Large intestine (tissue), 3 donors: ENCODE measurements around the gene PPA1. TPM values are rescaled to one million over a fixed set of nuclear protein-coding genes. Genes with fewer than 3 reads are reported as not detected.
A peak's percentile ranks its signal among the peaks of the same experiment; 100 is the strongest.
"Not testable (repeated sequence)": the region's sequence is repeated elsewhere in the genome, so short reads cannot be mapped to it uniquely, and the experiment has no call there.

Experiments used
- DNase-seq, 2 donors: peaks; one replicate each; pipeline versions ENCODE4 v3.0.0 to v3.0.0-alpha.2; 2013
- H3K27ac ChIP-seq: one replicate; pipeline ENCODE4 v1.5.1; 2013; ENCODE audit warnings: low read length
- H3K27me3 ChIP-seq: 2 replicates; pipeline ENCODE4 v1.6.1; 2013; ENCODE audit warnings: low read length; ENCODE audit not compliant: control insufficient read depth, insufficient read depth
- H3K36me3 ChIP-seq: 2 replicates; pipeline ENCODE4 v1.6.1; 2013; ENCODE audit warnings: low read length; ENCODE audit not compliant: control insufficient read depth, insufficient read depth
- H3K4me1 ChIP-seq: one replicate; pipeline ENCODE4 v1.6.1; 2013; ENCODE audit warnings: low read length; ENCODE audit not compliant: control insufficient read depth, insufficient read depth
- H3K4me3 ChIP-seq: one replicate; pipeline ENCODE4 v1.5.1; 2013; ENCODE audit warnings: low read length
- H3K9me3 ChIP-seq: one replicate; pipeline ENCODE4 v1.6.1; 2013; ENCODE audit warnings: mild to moderate bottlenecking, low read depth, low read length, moderate library complexity; ENCODE audit not compliant: control insufficient read depth
- WGBS: methylation state at CpG from one replicate; pipeline ENCODE4 v1.1.5; 2013; ENCODE audit warnings: low lambda C conversion rate; ENCODE audit not compliant: insufficient coverage; 5-methylcytosine and 5-hydroxymethylcytosine counted together
- polyA plus RNA-seq: library from polyadenylated mRNA; unstranded; fragments of 120-200 nt; gene quantifications from one replicate; pipeline ENCODE4 v1.2.1, GENCODE V29; 2013

The PPA1 gene
- polyA plus RNA-seq, 1 donor = 137 TPM

DNA sequence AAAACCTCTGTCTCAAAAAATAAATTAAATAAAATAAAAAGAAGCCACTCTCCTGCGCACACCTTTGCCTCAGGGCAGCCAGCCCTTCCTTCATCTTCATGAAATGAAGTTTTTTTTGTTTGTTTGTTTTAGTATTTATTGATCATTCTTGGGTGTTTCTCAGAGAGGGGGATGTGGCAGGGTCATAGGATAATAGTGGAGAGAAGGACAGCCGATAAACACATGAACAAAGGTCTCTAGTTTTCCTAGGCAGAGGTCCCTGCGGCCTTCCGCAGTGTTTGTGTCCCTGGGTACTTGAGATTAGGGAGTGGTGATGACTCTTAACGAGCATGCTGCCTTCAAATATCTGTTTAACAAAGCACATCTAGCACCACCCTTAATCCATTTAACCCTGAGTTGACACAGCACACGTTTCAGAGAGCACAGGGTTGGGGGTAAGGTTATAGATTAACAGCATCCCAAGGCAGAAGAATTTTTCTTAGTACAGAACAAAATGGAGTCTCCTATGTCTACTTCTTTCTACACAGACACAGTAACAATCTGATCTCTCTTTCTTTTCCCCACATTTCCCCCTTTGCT, 4.8 kb upstream of the PPA1 start:
- Histone ChIP-seq H3K4me1 (peaks cover 15% of the 10 kb centered on the region), H3K9me3 (peaks cover 22% of the 10 kb centered on the region)
- WGBS = 100% methylated on average over 1 of the region's 6 CpGs
- not testable (repeated sequence) for H3K4me3 ChIP-seq, H3K36me3 ChIP-seq, H3K27me3 ChIP-seq, DNase-seq, H3K27ac ChIP-seq

DNA sequence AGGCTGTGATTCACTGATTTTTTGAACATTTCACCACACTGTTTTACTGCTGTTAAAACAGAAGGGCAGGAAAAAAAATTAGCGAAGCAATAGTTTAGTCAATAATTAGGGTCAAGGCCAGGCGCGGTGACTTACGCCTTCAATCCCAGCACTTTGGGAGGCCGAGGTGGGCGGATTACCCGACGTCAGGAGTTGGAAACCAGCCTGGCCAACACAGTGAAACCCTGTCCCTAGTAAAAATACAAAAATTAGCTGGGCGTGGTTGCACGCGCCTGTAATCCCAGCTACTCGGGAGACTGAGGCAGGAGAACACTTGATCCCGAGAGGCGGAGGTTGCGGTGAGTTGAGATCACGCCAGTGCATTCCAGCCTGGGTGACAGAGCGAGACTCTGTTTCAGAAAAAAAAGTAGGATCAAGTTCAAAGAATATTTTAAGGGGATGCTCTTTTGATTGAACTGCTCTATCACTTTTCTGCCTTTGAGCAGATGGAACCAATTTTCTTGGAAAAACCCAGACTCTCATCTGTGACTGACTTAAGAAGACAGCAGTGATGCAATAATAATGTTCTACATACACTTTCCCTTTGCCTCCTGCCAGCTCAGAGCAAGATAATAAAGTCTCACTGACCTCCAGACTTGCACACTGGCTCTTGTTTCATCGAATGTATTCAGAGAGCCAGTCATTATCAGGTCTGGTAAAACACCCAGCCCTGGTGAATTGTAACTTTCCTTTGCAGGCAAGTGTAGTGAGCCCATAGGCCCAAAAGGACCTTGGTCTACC, 1.6 kb upstream of the PPA1 start:
- Histone ChIP-seq H3K27me3 (no peaks in the 10 kb centered on the region), H3K27ac (peak overlapping the region; percentile 48), H3K4me1 (peaks cover 15% of the 10 kb centered on the region), H3K36me3 (no peaks in the 10 kb centered on the region), H3K9me3 (peaks cover 14% of the 10 kb centered on the region), H3K4me3 (no peak overlapping the region)
- WGBS = 67% methylated on average over 1 of the region's 18 CpGs
- peak; percentile 74 to 88 for DNase-seq

DNA sequence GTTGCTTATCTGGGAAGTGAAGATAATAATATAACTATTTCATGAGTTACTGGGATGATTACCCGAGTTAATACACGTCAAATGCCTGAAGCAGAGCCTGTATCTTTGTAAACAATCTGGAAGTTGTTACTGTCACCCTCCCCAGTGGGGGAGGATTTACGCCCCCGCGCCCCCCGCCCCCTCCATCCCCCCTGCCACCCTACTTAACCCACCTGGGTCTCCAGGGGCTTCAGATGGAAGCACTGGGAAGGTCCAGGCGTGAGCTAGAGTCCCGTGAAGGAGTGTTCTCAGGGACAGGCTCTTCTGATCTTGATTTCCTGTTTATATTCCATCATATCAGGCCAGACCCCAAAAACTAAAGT, 691 bp upstream of the PPA1 start:
- DNase-seq = no peak
- Histone ChIP-seq H3K36me3 (peaks cover 4% of the 10 kb centered on the region), H3K4me3 (peak overlapping the region; percentile 56), H3K4me1 (peaks cover 18% of the 10 kb centered on the region), H3K27ac (peak overlapping the region; percentile 96), H3K9me3 (peaks cover 5% of the 10 kb centered on the region), H3K27me3 (no peaks in the 10 kb centered on the region)
- WGBS = no CpG with 5 or more reads among the region's 8 CpGs

DNA sequence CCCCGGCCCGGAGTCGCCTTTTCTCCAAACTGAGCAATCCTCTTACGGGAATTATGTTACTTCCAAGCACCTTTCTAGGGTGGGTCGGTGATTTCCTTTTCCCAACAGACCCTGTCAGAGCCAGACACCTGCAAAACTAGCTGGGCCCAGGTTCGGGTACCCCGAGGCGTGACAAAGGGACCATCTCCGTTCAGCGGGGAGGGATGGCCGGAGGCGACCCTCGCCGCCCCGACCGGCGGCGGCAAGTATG, 445 bp downstream of the PPA1 start:
- Histone ChIP-seq H3K27ac (peak overlapping the region; percentile 96), H3K9me3 (no peaks in the 10 kb centered on the region), H3K4me3 (peak overlapping the region; percentile 82), H3K36me3 (peaks cover 4% of the 10 kb centered on the region), H3K4me1 (peaks cover 26% of the 10 kb centered on the region), H3K27me3 (no peaks in the 10 kb centered on the region)
- DNase-seq = no peak
- WGBS = no CpG with 5 or more reads among the region's 18 CpGs

DNA sequence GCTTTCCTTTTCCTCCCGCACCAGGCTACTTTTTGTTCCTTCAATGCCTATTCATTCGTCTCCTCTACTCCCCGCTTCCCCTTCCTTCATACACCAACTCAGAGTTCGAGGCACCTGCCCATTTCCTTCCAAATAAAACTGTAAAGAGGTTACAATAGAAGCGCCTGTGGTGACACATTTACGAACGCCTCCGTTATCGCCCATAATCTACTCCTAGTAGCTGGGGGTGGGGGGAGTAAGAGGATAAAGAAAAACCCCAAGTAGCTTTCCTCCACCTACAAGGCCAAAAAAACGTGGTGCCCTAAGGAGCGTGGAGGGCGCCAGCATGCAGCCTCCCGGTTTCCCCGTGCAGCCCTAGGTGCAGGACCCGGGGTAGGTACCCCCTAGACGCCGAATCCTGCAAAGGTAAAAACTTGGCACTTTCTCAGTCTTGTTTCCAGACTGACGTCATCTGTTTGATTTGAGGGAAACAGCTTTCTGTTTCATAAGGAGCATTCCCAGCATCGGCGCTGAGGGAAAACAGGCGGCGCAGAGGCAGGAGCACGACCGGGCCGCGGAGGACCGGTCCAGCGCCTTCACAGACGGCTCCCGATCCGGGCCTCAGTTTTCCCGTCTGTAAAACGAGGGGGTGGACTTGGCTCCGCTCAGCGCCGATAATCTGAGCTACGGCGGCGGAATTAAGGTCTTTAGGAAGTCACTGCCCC, 922 bp downstream of the PPA1 start:
- H3K36me3 ChIP-seq = peaks cover 4% of the 10 kb centered on the region
- H3K4me1 ChIP-seq = peaks cover 31% of the 10 kb centered on the region
- WGBS = 5% methylated on average over 4 of the region's 39 CpGs

DNA sequence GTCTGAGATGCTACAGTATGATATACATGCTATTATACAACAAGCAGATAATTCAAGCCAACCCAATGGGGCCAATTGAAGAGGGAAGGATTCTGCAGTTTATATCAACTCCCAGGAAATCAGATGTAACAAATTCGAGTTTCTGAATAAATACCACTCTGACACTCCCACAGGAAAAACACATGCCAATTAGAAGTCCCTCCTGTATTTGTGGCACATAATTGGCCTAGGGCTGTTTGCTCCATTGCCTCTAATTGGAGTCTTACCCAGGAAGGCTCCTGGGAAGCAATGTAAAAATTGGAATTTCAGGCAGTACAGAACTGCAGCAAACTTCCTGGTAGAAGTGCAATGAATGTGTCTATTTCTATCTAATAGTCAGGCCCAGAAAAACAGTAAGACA, 4.7 kb downstream of the PPA1 start:
- no CpG with 5 or more reads among the region's 1 CpG for WGBS
- Histone ChIP-seq H3K36me3 (peaks cover 4% of the 10 kb centered on the region), H3K4me1 (peaks cover 20% of the 10 kb centered on the region), H3K4me3 (no peak overlapping the region), H3K27me3 (no peaks in the 10 kb centered on the region), H3K9me3 (no peaks in the 10 kb centered on the region), H3K27ac (peak overlapping the region; percentile 86)
- DNase-seq = no peak

More for the DNA sequence above, 922 bp downstream of the PPA1 start:
- Histone ChIP-seq H3K27ac (peak overlapping the region; percentile 96), H3K27me3 (no peaks in the 10 kb centered on the region), H3K4me3 (peak overlapping the region; percentile 82), H3K9me3 (no peaks in the 10 kb centered on the region)
- DNase-seq = peak; percentile 71 to 90

DNA sequence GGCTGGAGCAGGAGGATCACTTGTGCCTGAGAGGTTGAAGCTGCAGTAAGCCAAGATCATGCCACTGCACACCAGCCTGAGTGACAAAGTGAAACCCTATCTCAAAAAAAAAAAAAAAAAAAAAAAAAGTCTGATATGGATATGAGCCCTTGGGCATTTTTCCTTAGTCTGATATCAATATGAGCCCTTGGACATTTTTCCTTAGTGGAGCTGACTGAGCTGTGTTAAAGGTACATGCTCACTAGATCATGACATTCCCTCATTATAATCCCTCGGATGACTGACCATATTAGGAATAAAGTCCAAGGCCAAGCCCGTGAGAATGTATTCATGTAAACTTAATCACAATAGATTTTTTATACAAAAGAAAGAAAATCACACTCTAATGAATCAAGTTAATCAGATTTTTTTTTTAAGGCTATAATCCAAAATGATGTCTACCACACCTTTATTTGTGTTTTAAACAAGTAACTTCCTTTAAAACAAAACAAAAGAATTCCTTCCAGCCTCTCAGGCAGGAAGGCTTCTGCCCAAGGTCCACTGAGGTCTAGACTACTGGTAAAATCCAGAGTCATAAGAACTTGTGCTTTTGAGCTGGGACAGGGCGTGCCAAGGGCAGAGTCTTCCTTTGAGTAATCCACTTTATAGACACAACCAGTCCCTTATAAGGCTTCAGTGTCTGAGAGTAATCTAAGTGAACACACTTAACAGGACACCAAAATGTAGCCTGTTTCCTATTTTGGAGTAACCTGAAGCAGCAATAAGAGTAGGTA, 5.5 kb downstream of the PPA1 start:
- H3K4me1 ChIP-seq = peaks cover 20% of the 10 kb centered on the region
- no peaks in the 10 kb centered on the region for H3K9me3 ChIP-seq
- peak; percentile 91 to 95 for DNase-seq
- H3K27me3 ChIP-seq = no peaks in the 10 kb centered on the region
- H3K36me3 ChIP-seq = peaks cover 4% of the 10 kb centered on the region
- 0% methylated on average over 1 of the region's 3 CpGs for WGBS
- no peak overlapping the region for H3K4me3 ChIP-seq
- H3K27ac ChIP-seq = peak overlapping the region; percentile 86

DNA sequence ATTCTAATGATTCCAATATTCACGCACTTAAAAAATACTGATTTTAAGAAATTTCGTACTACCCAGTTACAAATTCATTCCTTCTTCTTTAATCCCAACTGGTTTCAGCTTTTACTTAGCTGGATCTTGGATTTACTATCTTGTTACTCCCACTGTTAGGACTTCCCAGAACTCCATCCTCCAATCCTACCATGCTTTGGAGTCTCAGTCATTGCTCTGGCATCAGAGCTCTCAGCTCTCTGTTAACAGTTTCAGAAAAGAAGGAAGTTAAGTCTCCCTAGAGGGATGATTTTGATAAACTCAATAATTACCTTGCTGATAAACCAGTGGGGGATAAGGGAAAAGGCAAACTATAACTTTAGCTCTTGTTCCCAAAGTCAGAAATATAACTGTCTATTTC, 9.5 kb downstream of the PPA1 start:
- H3K4me1 ChIP-seq = peaks cover 14% of the 10 kb centered on the region
- no peaks in the 10 kb centered on the region for H3K36me3 ChIP-seq
- H3K27me3 ChIP-seq = no peaks in the 10 kb centered on the region
- whole genome bisulfite sequencing = 100% methylated on average over 2 of the region's 2 CpGs
- H3K27ac ChIP-seq = no peak overlapping the region
- H3K4me3 ChIP-seq = no peak overlapping the region
- DNase-seq = no peak
- H3K9me3 ChIP-seq = no peaks in the 10 kb centered on the region

DNA sequence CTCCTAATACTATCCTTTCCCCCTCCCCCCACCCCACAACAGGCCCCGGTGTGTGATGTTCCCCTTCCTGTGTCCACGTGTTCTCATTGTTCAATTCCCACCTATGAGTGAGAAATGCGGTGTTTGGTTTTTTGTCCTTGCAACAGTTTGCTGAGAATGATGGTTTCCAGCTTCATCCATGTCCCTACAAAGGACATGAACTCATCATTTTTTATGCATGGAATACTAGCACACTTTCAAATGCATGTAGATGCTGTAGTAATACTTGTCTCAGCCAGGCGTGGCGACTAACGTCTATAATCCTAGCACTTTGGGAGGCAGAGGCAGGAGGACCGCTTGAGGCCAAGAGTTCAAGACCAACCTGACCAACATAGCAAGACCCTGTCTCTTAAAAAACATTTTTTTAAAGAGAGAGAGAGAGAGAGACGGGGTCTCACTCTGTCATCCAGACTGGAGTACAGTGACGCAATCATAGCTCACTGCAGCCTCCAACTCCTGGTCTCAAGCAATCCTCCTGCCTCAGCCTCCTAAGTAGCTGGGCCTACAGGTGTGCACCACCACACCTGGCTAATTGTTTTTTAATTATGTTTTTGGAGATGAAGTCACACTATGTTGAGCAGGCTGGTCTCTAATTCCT, 10.3 kb downstream of the PPA1 start:
- not testable (repeated sequence) for H3K27ac ChIP-seq, DNase-seq, H3K4me1 ChIP-seq, H3K9me3 ChIP-seq, H3K4me3 ChIP-seq, H3K36me3 ChIP-seq, H3K27me3 ChIP-seq
- 100% methylated on average over 1 of the region's 9 CpGs for WGBS

DNA sequence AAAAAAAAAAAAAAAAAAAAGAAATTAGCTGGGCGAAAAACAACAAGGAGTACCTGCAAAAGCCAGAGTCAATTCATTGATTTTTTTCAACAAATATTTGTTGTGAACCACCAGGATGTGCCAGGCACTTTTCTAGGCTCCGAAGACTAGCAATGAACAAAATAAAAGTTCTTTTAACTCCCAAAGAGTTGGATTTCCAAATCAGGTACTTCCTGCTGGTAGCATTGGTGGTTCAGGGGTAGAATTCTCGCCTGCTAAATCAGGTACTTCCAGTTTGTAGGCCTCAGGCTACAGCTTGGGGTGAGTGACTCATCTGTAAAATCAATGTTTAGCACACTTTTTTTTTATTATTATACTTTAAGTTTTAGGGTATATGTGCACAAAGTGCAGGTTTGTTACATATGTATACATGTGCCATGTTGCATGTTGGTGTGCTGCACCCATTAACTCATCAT, 10.9 kb downstream of the PPA1 start:
- Histone ChIP-seq H3K4me3 (no peak overlapping the region), H3K36me3 (no peaks in the 10 kb centered on the region), H3K27me3 (no peaks in the 10 kb centered on the region), H3K4me1 (peaks cover 4% of the 10 kb centered on the region), H3K9me3 (no peaks in the 10 kb centered on the region), H3K27ac (no peak overlapping the region)
- 100% methylated on average over 1 of the region's 3 CpGs for WGBS
- DNase-seq = no peak
